Measurements from ENCODE around the gene SLC44A1. TPM values are rescaled to one million over a fixed set of nuclear protein-coding genes. Genes with fewer than 3 reads are reported as not detected.

The SLC44A1 gene
- total RNA-seq, 4 donors from 2014 or later, result 25.7 to 37.8 (median 28.3) TPM

DNA sequence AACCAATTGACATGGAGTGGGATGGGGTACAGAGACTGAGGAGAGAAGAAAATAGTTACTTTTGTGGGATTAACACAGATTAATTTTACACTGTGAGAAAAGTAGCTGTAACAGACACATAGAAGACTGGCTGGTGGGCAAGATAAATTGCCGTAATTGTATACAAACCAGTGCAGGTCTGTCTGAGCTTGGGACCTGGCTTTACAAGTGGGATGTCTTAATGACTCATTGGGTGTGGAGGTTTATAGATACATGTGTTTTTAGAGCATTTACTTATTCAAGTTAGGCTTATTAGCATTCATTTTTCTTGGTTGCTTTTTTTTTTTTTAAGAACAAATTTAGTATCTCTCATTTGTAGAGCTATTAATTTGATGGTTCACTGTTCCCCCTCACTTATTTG is 37.5 kb downstream of the SLC44A1 start:
- H3K4me1 ChIP-seq, result peaks cover 0 to 7% (median 3%) of the 10 kb centered on the region in 4 donors
- H3K27me3 ChIP-seq, result no peaks in the 10 kb centered on the region
- H3K9me3 ChIP-seq, result no peaks in the 10 kb centered on the region
- TF ChIP-seq, protein P1, sequence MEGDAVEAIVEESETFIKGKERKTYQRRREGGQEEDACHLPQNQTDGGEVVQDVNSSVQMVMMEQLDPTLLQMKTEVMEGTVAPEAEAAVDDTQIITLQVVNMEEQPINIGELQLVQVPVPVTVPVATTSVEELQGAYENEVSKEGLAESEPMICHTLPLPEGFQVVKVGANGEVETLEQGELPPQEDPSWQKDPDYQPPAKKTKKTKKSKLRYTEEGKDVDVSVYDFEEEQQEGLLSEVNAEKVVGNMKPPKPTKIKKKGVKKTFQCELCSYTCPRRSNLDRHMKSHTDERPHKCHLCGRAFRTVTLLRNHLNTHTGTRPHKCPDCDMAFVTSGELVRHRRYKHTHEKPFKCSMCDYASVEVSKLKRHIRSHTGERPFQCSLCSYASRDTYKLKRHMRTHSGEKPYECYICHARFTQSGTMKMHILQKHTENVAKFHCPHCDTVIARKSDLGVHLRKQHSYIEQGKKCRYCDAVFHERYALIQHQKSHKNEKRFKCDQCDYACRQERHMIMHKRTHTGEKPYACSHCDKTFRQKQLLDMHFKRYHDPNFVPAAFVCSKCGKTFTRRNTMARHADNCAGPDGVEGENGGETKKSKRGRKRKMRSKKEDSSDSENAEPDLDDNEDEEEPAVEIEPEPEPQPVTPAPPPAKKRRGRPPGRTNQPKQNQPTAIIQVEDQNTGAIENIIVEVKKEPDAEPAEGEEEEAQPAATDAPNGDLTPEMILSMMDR (IDR thresholded peaks at IDR 0.05), result no peak
- TF ChIP-seq POLR2AphosphoS5 (IDR thresholded peaks at IDR 0.05), result no peak
- no peak for TF ChIP-seq EP300 (IDR thresholded peaks at IDR 0.05)
- no peak for TF ChIP-seq POLR2A (IDR thresholded peaks at IDR 0.05; ENCODE audit: low read depth)
- H3K27ac ChIP-seq (replicated peaks in 1 of 4), result no peak overlapping the region
- H3K36me3 ChIP-seq, result no peaks in the 10 kb centered on the region
- H3K4me3 ChIP-seq, result no peak overlapping the region
- DNase-seq (ENCODE audit: extremely low spot score), result no peak
- WGBS, result 94% methylated on average over 1 of the region's 1 CpG
- intact Hi-C loops (cut with DNase I), result no loop called here

DNA sequence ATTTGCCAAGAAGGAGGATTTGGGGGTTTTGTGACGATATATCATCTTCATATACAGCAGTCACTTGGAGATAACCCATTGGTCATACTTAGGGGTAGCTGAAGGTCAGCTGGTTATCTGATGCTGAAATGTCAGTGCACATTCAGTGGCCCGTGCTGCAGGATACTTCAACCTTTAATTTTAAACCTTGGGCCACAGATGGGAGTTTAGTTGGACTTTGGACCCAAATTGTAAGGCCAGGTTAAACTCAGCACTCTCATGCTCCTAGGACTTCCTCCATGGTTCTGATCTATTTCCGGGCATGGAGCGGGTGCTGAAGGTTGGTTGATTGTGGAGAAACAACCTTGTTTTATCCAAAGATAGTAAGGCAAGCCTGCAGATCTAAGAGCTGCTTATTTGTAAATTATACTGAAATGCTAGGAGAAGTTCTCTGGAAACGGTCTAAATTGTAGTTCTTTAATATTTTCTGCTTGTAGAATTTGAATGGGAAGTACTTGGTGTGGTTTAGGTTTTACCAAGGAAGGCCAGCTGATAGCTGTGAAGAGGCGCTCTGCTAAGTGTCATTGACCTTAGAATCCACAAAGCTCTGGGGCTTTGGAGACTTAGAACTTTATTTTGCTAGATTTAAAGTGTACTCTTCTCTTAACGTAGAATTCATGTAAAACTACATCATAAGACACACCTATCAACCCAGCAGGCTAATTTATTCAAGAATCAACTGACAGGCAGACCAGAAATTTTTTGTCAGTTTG is 38.6 kb downstream of the SLC44A1 start:
- intact Hi-C loops (cut with DNase I), result no loop called here
- WGBS, result 86% methylated on average over 7 of the region's 7 CpGs
- TF ChIP-seq POLR2A (IDR thresholded peaks at IDR 0.05; ENCODE audit: low read depth), result no peak
- TF ChIP-seq, protein P1 (IDR thresholded peaks at IDR 0.05), result no peak
- TF ChIP-seq POLR2AphosphoS5 (IDR thresholded peaks at IDR 0.05), result no peak
- no peak for TF ChIP-seq EP300 (IDR thresholded peaks at IDR 0.05)
- H3K4me3 ChIP-seq, result no peak overlapping the region
- H3K9me3 ChIP-seq, result no peaks in the 10 kb centered on the region
- no peaks in the 10 kb centered on the region for H3K27me3 ChIP-seq
- DNase-seq (ENCODE audit: extremely low spot score), result no peak
- H3K4me1 ChIP-seq, result peaks cover 0 to 7% (median 3%) of the 10 kb centered on the region in 4 donors
- H3K36me3 ChIP-seq, result no peaks in the 10 kb centered on the region
- H3K27ac ChIP-seq (replicated peaks in 1 of 4), result no peak overlapping the region

DNA sequence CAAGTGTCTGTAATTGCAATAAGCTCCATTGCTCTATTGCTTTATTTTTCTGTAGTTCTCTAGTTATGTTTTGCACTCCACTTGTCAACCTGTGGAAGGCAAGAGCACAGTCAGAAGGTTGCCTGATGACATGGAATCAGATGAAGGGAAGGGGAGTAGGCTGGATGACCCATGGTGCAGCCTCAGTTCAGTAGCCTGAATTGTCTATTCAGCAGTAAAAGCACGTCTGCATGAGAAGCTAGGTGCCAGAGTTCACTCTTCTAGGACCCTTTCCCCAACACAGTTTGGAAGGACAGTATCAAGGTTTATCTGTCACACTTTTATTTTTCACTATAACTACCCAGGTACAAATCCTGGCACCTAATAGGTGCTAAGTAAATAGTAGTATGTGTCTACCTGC is 39.3 kb downstream of the SLC44A1 start:
- H3K27ac ChIP-seq (replicated peaks in 1 of 4), result no peak overlapping the region
- H3K27me3 ChIP-seq, result no peaks in the 10 kb centered on the region
- peaks cover 0 to 3% (median under 1%) of the 10 kb centered on the region in 4 donors for H3K4me1 ChIP-seq
- intact Hi-C loops (cut with DNase I), result no loop called here
- H3K4me3 ChIP-seq, result no peak overlapping the region
- no peak for TF ChIP-seq POLR2A (IDR thresholded peaks at IDR 0.05; ENCODE audit: low read depth)
- TF ChIP-seq, protein P1 (IDR thresholded peaks at IDR 0.05), result no peak
- no peak for TF ChIP-seq POLR2AphosphoS5 (IDR thresholded peaks at IDR 0.05)
- TF ChIP-seq EP300 (IDR thresholded peaks at IDR 0.05), result no peak
- 92% methylated on average over 1 of the region's 1 CpG for WGBS
- H3K9me3 ChIP-seq, result no peaks in the 10 kb centered on the region
- H3K36me3 ChIP-seq, result no peaks in the 10 kb centered on the region
- no peak for DNase-seq (ENCODE audit: extremely low spot score)

DNA sequence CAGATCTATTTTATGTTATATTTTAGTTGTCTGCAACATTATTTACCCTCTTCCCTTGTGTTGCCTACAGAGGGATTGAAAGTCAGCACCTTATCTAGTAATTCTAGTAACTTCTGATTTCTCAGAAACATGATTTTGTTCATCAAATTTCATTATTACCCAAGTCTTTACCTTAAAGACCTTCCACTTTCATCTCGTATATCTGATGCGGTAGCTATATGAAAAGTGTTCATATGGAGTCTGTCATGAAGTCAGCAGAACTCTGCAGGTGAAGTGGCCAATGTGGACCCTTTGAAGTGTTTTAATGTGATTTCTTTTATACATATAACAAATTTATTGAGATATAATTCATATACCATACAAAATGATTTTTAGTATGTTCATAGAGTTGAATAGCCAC is 40.0 kb downstream of the SLC44A1 start:
- TF ChIP-seq POLR2A (IDR thresholded peaks at IDR 0.05; ENCODE audit: low read depth) (no peak), POLR2AphosphoS5 (IDR thresholded peaks at IDR 0.05) (no peak), EP300 (IDR thresholded peaks at IDR 0.05) (no peak)
- TF ChIP-seq, protein P1 (IDR thresholded peaks at IDR 0.05), result no peak
- 98% methylated on average over 2 of the region's 2 CpGs for WGBS
- no peak overlapping the region for H3K27ac ChIP-seq (replicated peaks in 1 of 4)
- DNase-seq (ENCODE audit: extremely low spot score), result no peak
- H3K9me3 ChIP-seq, result no peaks in the 10 kb centered on the region
- intact Hi-C loops (cut with DNase I), result no loop called here
- H3K27me3 ChIP-seq, result no peaks in the 10 kb centered on the region
- H3K4me1 ChIP-seq, result no peaks in the 10 kb centered on the region
- H3K4me3 ChIP-seq, result no peak overlapping the region
- H3K36me3 ChIP-seq, result no peaks in the 10 kb centered on the region

Measured in esophagus muscularis mucosa (tissue), 4 donors.